DMS 273 (cell line): ENCODE data around the gene TLE5.
"Not testable (repeated sequence)": the region's sequence is repeated elsewhere in the genome, so short reads cannot be mapped to it uniquely, and the experiment has no call there.

Experiments
- DNase-seq: peaks from one replicate; lab custom pipeline; 2025; ENCODE audit not compliant: unreplicated experiment; lab: John Stamatoyannopoulos, UW

The TLE5 gene

GRCh38 chr19:3096267-3096901, 34.1 kb upstream of the TLE5 start:
- DNase-seq = no peak

GRCh38 chr19:3095441-3096191, 33.3 kb upstream of the TLE5 start:
- no peak for DNase-seq

- peak; percentile 66 for DNase-seq
Observed at GRCh38 chr19:3094601-3095440, 32.5 kb upstream of the TLE5 start.

GRCh38 chr19:3089299-3089855, 27.1 kb upstream of the TLE5 start:
- DNase-seq = not testable (repeated sequence)

- no peak for DNase-seq
Observed at GRCh38 chr19:3087769-3088168, 25.5 kb upstream of the TLE5 start.

GRCh38 chr19:3084943-3085342, 22.6 kb upstream of the TLE5 start:
- DNase-seq = no peak

- DNase-seq = no peak
Observed at GRCh38 chr19:3083964-3084363, 21.7 kb upstream of the TLE5 start.

- no peak for DNase-seq
Observed at GRCh38 chr19:3082331-3082730, 20.0 kb upstream of the TLE5 start.

- DNase-seq = no peak
Observed at GRCh38 chr19:3080286-3080685, 18.0 kb upstream of the TLE5 start.

- no peak for DNase-seq
Observed at GRCh38 chr19:3079578-3079977, 17.3 kb upstream of the TLE5 start.

GRCh38 chr19:3075605-3076431, 13.5 kb upstream of the TLE5 start:
- DNase-seq = peak; percentile 76

- DNase-seq = peak; percentile 67
Observed at GRCh38 chr19:3073931-3074595, 11.8 kb upstream of the TLE5 start.

- DNase-seq = peak; percentile 92
Observed at GRCh38 chr19:3073159-3073563, 10.9 kb upstream of the TLE5 start.

- DNase-seq = peak; percentile 80
Observed at GRCh38 chr19:3071768-3072167, 9.5 kb upstream of the TLE5 start.

- no peak for DNase-seq
Observed at GRCh38 chr19:3068071-3068470, 5.8 kb upstream of the TLE5 start.

GRCh38 chr19:3067563-3067962, 5.3 kb upstream of the TLE5 start:
- no peak for DNase-seq

- DNase-seq = no peak
Observed at GRCh38 chr19:3066482-3067049, 4.3 kb upstream of the TLE5 start.

GRCh38 chr19:3065675-3066357, 3.5 kb upstream of the TLE5 start:
- DNase-seq = peak; percentile 53

- DNase-seq = no peak
Observed at GRCh38 chr19:3064011-3064330, 1.7 kb upstream of the TLE5 start.
